Thymus (tissue), 11 donors: Measurements from ENCODE around the gene HK1. TPM values are rescaled to one million over a fixed set of nuclear protein-coding genes. Genes with fewer than 3 reads are reported as not detected.
"Not testable (repeated sequence)": the region's sequence is repeated elsewhere in the genome, so short reads cannot be mapped to it uniquely, and the experiment has no call there.

ENCODE experiments used
- DNase-seq, 9 donors: peaks; one replicate each; pipeline ENCODE4 v3.0.0-alpha.2; 2013; ENCODE audit warnings: low spot score in 9 of 9, low read depth in 6 of 9, missing footprints in 1 of 9
- H3K27ac ChIP-seq, 2 donors: one replicate each; pipeline ENCODE4 v1.5.1; 2013; ENCODE audit warnings: control low read depth in 1 of 2, low read depth in 1 of 2, low read length in 1 of 2, mild to moderate bottlenecking in 1 of 2, moderate library complexity in 1 of 2
- H3K27me3 ChIP-seq, 2 donors: one replicate each; pipeline ENCODE4 v1.5.1; 2013; ENCODE audit warnings: low read length in 1 of 2; ENCODE audit not compliant: control insufficient read depth in 2 of 2, insufficient read depth in 1 of 2
- H3K36me3 ChIP-seq, 2 donors: one replicate each; pipeline ENCODE4 v1.5.1; 2013; ENCODE audit warnings: low read length in 1 of 2, mild to moderate bottlenecking in 1 of 2, moderate library complexity in 1 of 2; ENCODE audit not compliant: control insufficient read depth in 2 of 2, insufficient read depth in 2 of 2
- H3K4me1 ChIP-seq, 2 donors: one replicate each; pipeline ENCODE4 v1.5.1; 2013; ENCODE audit warnings: low read length in 2 of 2; ENCODE audit not compliant: control insufficient read depth in 2 of 2, insufficient read depth in 2 of 2
- H3K4me3 ChIP-seq, 2 donors: one replicate each; pipeline ENCODE4 v1.5.1; 2013; ENCODE audit warnings: low read length in 2 of 2, control low read depth in 1 of 2, mild to moderate bottlenecking in 1 of 2
- H3K9me3 ChIP-seq, 2 donors: one replicate each; pipeline ENCODE4 v1.5.1; 2013; ENCODE audit warnings: low read length in 1 of 2, mild to moderate bottlenecking in 1 of 2; ENCODE audit not compliant: control insufficient read depth in 2 of 2, insufficient read depth in 1 of 2
- WGBS: extraction: QIAGEN DNeasy Blood & Tissue Kit; methylation state at CpG from one replicate; pipeline ENCODE4 v1.1.7; 2013; 5-methylcytosine and 5-hydroxymethylcytosine counted together
- polyA plus RNA-seq: library from polyadenylated mRNA; stranded (reverse); fragments of 200-250 nt; gene quantifications from one replicate; pipeline ENCODE4 v1.2.3, GENCODE V29; 2013
- total RNA-seq: library from RNA; stranded (reverse); fragments of 120-200 nt; gene quantifications from one replicate; pipeline ENCODE4 v1.2.4, GENCODE V29; 2013
- donor health status: healthy.

HK1 gene
- total and polyA plus RNA-seq, 2 donors = 33.7 to 52.6 TPM

DNA sequence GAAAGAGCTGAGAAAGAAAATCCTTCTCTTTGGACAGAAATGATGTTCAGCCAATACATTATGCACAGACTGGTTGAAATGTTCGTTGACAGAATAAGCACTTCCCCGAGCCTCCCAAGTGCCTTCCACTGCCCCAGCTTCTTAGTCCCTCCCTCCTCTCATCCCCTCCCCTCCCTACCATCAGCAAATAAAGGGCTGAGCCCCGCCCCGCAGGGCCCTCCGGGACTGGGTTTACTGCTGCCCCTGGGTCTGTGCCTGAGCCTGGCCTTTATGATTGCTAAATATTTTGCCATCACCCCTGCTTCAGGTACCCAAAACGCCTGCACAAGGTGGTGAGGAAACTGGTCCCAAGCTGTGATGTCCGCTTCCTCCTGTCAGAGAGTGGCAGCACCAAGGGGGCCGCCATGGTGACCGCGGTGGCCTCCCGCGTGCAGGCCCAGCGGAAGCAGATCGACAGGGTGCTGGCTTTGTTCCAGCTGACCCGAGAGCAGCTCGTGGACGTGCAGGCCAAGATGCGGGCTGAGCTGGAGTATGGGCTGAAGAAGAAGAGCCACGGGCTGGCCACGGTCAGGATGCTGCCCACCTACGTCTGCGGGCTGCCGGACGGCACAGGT lies 30.1 kb upstream of the HK1 start:
- no peak overlapping the region for H3K4me3 ChIP-seq
- no peak for DNase-seq
- 96% methylated on average over 24 of the region's 24 CpGs for WGBS
- no peaks in the 10 kb centered on the region for H3K27me3 ChIP-seq
- H3K4me1 ChIP-seq = no peaks in the 10 kb centered on the region
- H3K36me3 ChIP-seq = peaks cover 66 to 67% of the 10 kb centered on the region in 2 donors
- no peaks in the 10 kb centered on the region for H3K9me3 ChIP-seq
- no peak overlapping the region for H3K27ac ChIP-seq

DNA sequence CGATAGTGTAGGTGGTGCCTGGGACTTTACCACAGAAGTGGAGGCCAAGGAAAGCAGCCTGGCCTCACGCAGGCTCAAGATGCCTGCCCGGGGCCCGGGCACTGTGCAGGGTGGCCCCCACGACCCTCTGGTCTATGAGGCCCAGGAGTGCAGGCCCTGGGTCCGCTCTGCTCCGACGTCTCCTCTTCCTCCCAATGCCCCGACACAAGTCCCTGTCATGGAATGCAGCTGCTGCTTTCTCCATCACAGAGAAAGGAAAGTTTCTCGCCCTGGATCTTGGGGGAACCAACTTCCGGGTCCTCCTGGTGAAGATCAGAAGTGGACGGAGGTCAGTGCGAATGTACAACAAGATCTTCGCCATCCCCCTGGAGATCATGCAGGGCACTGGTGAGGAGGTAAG lies 28.3 kb upstream of the HK1 start:
- peaks cover 56 to 61% of the 10 kb centered on the region in 2 donors for H3K36me3 ChIP-seq
- no peak overlapping the region for H3K27ac ChIP-seq
- 98% methylated on average over 14 of the region's 14 CpGs for WGBS
- no peak for DNase-seq
- H3K4me1 ChIP-seq = no peaks in the 10 kb centered on the region
- H3K4me3 ChIP-seq = no peak overlapping the region
- no peaks in the 10 kb centered on the region for H3K27me3 ChIP-seq
- no peaks in the 10 kb centered on the region for H3K9me3 ChIP-seq

DNA sequence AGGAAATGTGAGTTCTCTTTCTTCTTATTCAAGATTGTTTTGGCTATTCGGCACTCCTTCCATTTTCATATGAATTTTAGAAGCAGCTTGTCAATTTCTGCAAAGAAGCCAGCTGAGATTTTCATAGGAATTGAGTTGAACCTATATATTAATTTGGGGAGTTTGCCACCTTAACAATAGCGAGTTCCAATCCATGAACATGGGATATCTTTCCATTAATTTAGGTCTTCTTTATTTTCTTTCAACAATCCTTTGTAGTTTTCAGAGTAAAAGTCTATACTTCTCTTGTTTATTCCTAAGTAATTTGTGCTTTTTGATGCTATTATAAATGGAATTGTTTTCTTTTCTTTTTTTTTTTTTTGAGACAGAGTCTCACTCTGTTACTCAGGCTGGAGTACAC lies 26.9 kb upstream of the HK1 start:
- H3K36me3 ChIP-seq = peaks cover 46 to 54% of the 10 kb centered on the region in 2 donors
- H3K27me3 ChIP-seq, H3K27ac ChIP-seq, DNase-seq, H3K9me3 ChIP-seq, H3K4me3 ChIP-seq, H3K4me1 ChIP-seq: not testable (repeated sequence)
- WGBS = over 99% methylated on average over 2 of the region's 2 CpGs

DNA sequence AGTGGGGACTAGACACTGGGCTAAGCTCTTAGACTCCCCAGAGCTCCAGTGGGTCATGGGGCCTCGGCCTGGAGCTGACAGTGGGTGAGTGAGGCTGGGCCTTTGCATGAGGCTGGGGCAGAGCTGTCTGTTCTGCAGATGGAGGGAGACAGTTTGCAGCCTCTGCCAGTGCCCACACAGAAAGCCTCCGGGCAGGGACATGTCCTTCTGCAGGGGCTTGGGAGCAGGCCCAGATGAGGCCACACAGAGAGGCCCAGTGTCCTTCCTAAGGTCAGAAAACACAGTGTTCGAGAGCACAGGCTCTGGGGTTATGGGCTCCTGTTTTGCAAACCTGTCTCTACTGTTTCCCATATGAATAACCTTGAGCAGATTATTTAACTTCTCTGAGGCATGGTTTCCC lies 25.1 kb upstream of the HK1 start:
- peaks cover 41 to 54% of the 10 kb centered on the region in 2 donors for H3K36me3 ChIP-seq
- no peak for DNase-seq
- H3K4me1 ChIP-seq = no peaks in the 10 kb centered on the region
- no peaks in the 10 kb centered on the region for H3K27me3 ChIP-seq
- no peak overlapping the region for H3K4me3 ChIP-seq
- no peaks in the 10 kb centered on the region for H3K9me3 ChIP-seq
- no peak overlapping the region for H3K27ac ChIP-seq
- WGBS = 97% methylated on average over 3 of the region's 3 CpGs

DNA sequence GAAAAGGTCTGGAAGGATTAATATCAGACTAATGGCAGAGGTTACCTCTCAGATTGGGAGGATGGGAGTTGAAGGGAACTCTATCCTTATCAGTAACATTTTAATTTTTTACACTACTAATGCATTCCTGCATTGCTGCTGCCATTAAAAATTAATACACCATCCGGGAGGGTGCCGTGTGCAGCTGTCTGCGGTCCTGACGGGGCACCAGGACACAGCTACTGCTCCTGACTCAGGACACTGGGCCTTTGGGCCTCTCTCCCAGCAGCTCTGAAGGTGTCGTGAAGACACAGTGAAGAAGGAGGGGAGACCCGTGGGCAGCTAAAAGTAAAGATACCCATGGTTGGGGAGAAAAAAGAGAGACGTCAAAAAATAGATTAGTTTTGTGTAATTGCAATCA lies 23.4 kb upstream of the HK1 start:
- Histone ChIP-seq H3K9me3 (no peaks in the 10 kb centered on the region), H3K36me3 (peaks cover 43 to 56% of the 10 kb centered on the region in 2 donors), H3K4me3 (no peak overlapping the region), H3K27me3 (no peaks in the 10 kb centered on the region), H3K4me1 (no peaks in the 10 kb centered on the region), H3K27ac (no peak overlapping the region)
- no peak for DNase-seq
- WGBS = 89% methylated on average over 7 of the region's 7 CpGs

DNA sequence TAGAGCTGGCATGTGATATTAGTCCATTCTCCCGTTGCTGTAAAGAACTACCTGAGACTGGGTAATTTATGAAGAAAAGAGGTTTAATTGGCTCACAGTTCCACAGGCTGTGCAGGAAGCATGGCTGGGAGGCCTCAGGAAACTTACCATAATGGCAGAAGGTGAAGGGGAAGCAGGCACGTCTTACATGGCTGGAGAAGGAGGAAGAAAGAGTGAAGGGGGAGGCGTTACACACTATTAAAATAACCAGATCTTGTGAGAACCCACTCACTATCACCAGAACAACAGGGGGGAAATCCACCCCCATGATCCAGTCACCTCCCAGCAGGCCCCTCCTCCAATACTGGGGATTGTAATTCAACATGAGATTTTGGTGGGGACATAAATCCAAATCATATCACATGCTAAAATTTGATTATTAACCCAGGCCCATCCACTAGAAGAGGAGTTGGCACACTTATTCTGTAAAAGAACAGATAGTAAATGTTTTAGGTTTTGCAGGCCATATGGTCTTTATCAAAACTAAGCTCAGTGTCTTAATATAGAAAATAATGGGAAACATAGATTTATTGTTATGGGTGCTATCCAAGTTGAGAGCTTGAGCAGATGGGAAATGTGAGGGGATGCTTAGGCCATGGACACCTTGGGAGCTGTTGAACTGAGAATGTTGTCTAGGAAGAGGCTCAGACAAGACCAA lies 18.6 kb upstream of the HK1 start:
- Histone ChIP-seq H3K27ac (no peak overlapping the region), H3K27me3 (no peaks in the 10 kb centered on the region), H3K9me3 (no peaks in the 10 kb centered on the region), H3K4me1 (no peaks in the 10 kb centered on the region), H3K4me3 (no peak overlapping the region), H3K36me3 (peaks cover 32 to 45% of the 10 kb centered on the region in 2 donors)
- 93% methylated on average over 3 of the region's 3 CpGs for WGBS
- DNase-seq = no peak

DNA sequence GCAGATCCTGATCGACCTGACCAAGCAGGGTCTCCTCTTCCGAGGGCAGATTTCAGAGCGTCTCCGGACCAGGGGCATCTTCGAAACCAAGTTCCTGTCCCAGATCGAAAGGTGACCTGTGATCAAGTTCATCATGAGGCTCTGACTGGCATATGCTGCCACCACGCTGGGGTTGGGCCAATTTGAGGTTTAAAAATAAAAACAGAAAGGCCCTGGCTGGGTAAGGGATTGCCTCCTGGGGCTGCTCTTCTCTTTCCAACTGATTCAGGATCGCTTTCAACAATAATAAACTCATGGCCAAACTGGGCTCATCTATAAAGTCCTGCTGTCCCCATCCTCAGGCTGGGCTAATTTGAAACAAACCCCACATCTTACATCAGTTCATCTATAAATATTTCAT lies 17.1 kb upstream of the HK1 start:
- Histone ChIP-seq H3K27me3 (no peaks in the 10 kb centered on the region), H3K4me3 (no peak overlapping the region), H3K36me3 (peaks cover 29 to 48% of the 10 kb centered on the region in 2 donors), H3K27ac (no peak overlapping the region), H3K4me1 (no peaks in the 10 kb centered on the region), H3K9me3 (no peaks in the 10 kb centered on the region)
- 97% methylated on average over 8 of the region's 8 CpGs for WGBS
- no peak for DNase-seq

DNA sequence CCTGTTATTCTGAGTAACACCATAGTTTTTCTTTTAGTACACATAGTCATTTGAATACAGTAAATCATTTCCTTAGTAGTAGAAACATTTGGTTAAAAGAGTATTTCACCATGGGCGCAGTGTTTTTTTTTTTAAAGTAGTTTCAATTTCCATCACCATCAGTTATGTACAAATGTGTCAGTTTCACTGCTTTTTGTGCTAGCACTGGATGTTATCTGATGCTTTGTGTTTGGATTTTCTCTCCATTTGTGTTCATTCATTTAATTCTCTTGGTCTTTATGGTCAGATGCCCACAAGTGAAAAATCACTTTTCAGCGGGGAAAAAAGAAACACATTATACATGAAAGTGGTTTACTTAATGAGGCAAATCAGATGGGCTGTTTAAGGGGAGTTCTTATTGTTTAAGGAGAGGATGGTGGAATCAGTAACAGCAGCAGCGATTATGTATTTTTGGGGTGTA lies 16.0 kb upstream of the HK1 start:
- no peaks in the 10 kb centered on the region for H3K4me1 ChIP-seq
- no peaks in the 10 kb centered on the region for H3K9me3 ChIP-seq
- H3K27ac ChIP-seq = no peak overlapping the region
- H3K27me3 ChIP-seq = no peaks in the 10 kb centered on the region
- DNase-seq = no peak
- H3K4me3 ChIP-seq = no peak overlapping the region
- peaks cover 31 to 47% of the 10 kb centered on the region in 2 donors for H3K36me3 ChIP-seq
- WGBS = 91% methylated on average over 3 of the region's 3 CpGs

DNA sequence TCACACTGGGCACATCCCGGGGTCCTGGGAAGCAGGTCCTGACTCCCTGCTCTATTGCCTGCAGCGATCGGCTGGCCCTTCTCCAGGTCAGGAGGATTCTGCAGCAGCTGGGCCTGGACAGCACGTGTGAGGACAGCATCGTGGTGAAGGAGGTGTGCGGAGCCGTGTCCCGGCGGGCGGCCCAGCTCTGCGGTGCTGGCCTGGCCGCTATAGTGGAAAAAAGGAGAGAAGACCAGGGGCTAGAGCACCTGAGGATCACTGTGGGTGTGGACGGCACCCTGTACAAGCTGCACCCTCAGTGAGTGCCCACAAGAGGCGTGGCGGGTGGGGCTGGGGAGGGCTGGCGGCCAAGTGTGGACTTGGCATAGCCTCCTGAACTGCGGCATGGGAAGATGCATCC lies 12.8 kb upstream of the HK1 start:
- 98% methylated on average over 17 of the region's 17 CpGs for WGBS
- no peak for DNase-seq
- H3K4me1 ChIP-seq = no peaks in the 10 kb centered on the region

More for the DNA sequence above, 12.8 kb upstream of the HK1 start:
- Histone ChIP-seq H3K36me3 (peaks cover 9 to 25% of the 10 kb centered on the region in 2 donors), H3K27ac (no peak overlapping the region), H3K27me3 (no peaks in the 10 kb centered on the region), H3K4me3 (no peak overlapping the region), H3K9me3 (no peaks in the 10 kb centered on the region)
